ES-I3 (cell line): ENCODE data around the gene CHI3L2.

Experiments used
- H3K36me3 ChIP-seq: 2 replicates; pipeline ENCODE4 v1.6.1; 2013; ENCODE audit warnings: mild to moderate bottlenecking, low read length, control low read depth, moderate library complexity; ENCODE audit not compliant: insufficient read depth
- H3K4me1 ChIP-seq: 2 replicates; pipeline ENCODE4 v1.6.1; 2013; ENCODE audit warnings: mild to moderate bottlenecking, control low read depth, low read length; ENCODE audit not compliant: insufficient read depth
- H3K9ac ChIP-seq: 2 replicates; pipeline ENCODE4 v1.6.1; 2013; ENCODE audit warnings: low read depth, mild to moderate bottlenecking, low read length, moderate library complexity
- H3K9me3 ChIP-seq: 2 replicates; pipeline ENCODE4 v1.6.1; 2013; ENCODE audit warnings: mild to moderate bottlenecking, low read length, moderate library complexity; ENCODE audit not compliant: control insufficient read depth, insufficient read depth

The CHI3L2 gene

DNA sequence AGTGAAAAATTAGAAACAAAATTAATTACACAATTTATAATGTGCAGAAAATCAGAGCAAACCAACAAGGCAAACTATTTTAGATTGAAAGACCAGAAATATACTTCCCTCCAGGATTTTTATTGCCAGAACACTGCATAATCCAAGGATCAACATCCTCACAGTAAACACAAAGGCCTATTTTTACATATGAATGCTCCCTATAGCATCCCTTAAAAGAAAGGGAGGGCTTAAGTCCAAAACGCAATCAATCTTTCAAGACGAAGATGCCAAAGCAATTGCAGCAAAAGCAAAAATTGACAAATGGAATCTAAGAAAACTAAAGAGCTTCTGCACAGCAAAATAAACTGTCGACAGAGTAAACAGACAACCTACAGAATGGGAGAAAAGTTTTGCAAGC is 44.6 kb downstream of the CHI3L2 start:
- Histone ChIP-seq H3K36me3 (no peaks in the 10 kb centered on the region), H3K4me1 (peaks cover 5% of the 10 kb centered on the region; the same call in 1 of the 2 replicates), H3K9ac (no peak overlapping the region), H3K9me3 (no peaks in the 10 kb centered on the region)

DNA sequence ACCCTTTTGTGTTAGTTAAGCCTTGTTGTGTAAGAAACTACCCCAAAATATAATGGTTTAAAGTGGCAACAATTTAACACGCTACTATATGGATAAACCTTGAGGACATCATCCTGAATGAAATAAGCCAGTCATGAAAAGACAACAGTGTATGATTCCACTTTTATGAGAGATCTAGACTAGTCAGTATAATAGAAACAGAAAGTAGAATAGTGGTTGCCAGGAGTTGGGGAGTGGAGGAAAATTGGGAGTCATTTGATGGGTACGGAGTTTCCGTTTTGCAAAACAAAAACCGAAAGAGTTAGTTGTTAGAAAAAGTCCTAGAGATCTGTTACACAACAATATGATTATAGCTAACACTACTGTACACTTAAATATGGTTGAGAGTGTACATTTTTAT is 47.1 kb downstream of the CHI3L2 start:
- no peak overlapping the region for H3K9ac ChIP-seq
- peaks cover 5% of the 10 kb centered on the region; the same call in 1 of the 2 replicates for H3K4me1 ChIP-seq
- no peaks in the 10 kb centered on the region for H3K36me3 ChIP-seq

GRCh38 chr1:111275079-111275478 is 47.6 kb downstream of the CHI3L2 start:
- Histone ChIP-seq H3K9me3 (no peaks in the 10 kb centered on the region), H3K4me1 (peaks cover 5% of the 10 kb centered on the region; the same call in 1 of the 2 replicates), H3K9ac (no peak overlapping the region), H3K36me3 (no peaks in the 10 kb centered on the region)

More for the DNA sequence above, 47.1 kb downstream of the CHI3L2 start:
- H3K9me3 ChIP-seq = no peaks in the 10 kb centered on the region

GRCh38 chr1:111275780-111276433 is 48.4 kb downstream of the CHI3L2 start:
- no peak overlapping the region for H3K9ac ChIP-seq
- H3K9me3 ChIP-seq = no peaks in the 10 kb centered on the region
- H3K36me3 ChIP-seq = no peaks in the 10 kb centered on the region
- peaks cover 5% of the 10 kb centered on the region; the same call in 1 of the 2 replicates for H3K4me1 ChIP-seq

DNA sequence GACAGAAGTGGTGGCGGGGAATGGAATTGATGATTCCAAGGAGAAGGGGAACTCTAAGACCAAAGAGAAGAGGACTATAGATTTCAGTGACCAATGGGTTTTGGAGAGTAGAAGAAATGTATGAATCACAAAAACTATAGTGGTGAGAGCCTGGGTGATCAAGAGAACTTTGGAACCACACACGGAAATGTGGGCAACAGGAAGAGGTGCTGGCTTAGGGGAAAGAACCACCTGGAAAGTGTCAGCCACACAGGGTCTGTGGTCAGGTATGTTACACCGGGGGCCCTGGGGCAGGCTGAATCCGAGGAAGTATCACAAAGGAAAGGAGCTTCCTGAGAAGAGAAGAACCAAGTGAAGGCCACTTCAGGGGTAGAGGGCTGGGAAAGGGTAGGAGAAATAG is 51.6 kb downstream of the CHI3L2 start:
- H3K4me1 ChIP-seq = no peaks in the 10 kb centered on the region
- H3K9ac ChIP-seq = no peak overlapping the region
- no peaks in the 10 kb centered on the region for H3K36me3 ChIP-seq
- H3K9me3 ChIP-seq = no peaks in the 10 kb centered on the region

- Histone ChIP-seq H3K36me3 (no peaks in the 10 kb centered on the region), H3K4me1 (no peaks in the 10 kb centered on the region), H3K9ac (no peak overlapping the region), H3K9me3 (no peaks in the 10 kb centered on the region)
Measured at GRCh38 chr1:111280267-111280666, 52.8 kb downstream of the CHI3L2 start.

DNA sequence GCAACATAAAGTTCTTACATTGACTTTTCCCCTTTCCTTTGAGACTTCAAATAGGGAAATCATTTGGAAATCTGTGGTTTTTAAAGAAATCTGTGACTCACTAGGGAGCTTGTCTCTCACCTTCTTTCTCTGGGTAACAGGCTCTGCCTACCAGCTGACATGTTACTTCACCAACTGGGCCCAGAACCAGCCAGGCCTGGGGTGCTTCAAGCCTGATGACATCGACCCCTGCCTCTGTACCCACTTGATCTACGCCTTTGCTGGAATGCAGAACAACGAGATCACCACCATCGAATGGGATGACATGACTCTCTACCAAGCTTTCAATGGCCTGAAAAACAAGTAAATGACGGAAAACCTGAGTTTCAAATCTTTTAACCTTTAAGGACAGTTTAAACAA is 53.9 kb downstream of the CHI3L2 start:
- no peaks in the 10 kb centered on the region for H3K4me1 ChIP-seq
- H3K9ac ChIP-seq = no peak overlapping the region
- H3K36me3 ChIP-seq = no peaks in the 10 kb centered on the region
- H3K9me3 ChIP-seq = no peaks in the 10 kb centered on the region

GRCh38 chr1:111283838-111284237 is 56.3 kb downstream of the CHI3L2 start:
- no peaks in the 10 kb centered on the region for H3K36me3 ChIP-seq
- H3K4me1 ChIP-seq = no peaks in the 10 kb centered on the region
- H3K9me3 ChIP-seq = no peaks in the 10 kb centered on the region
- no peak overlapping the region for H3K9ac ChIP-seq

GRCh38 chr1:111285879-111286278 is 58.4 kb downstream of the CHI3L2 start:
- Histone ChIP-seq H3K9me3 (no peaks in the 10 kb centered on the region), H3K4me1 (no peaks in the 10 kb centered on the region), H3K36me3 (no peaks in the 10 kb centered on the region), H3K9ac (no peak overlapping the region)

GRCh38 chr1:111286912-111287311 is 59.4 kb downstream of the CHI3L2 start:
- no peaks in the 10 kb centered on the region for H3K9me3 ChIP-seq
- no peak overlapping the region for H3K9ac ChIP-seq
- no peaks in the 10 kb centered on the region for H3K36me3 ChIP-seq
- no peaks in the 10 kb centered on the region for H3K4me1 ChIP-seq

DNA sequence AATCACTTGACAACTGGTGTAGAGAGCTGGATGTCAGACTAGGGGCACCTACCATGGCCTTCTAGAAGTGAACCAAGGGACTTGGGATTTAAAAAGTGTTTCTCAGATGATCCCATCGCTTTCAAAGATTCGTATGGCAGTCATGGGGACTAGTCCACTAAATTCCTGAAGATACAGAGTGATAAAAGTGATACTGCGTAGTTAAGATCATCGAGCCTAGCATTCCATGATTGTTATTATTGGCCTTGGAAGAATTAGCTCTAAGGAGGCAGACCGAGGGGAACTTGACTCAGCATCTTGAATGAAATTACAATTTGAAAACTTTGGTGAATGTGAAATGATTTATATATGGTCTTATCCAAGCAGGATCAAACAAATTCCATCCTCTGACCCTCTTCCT is 61.9 kb downstream of the CHI3L2 start:
- H3K36me3 ChIP-seq = no peaks in the 10 kb centered on the region
- no peak overlapping the region for H3K9ac ChIP-seq
- no peaks in the 10 kb centered on the region for H3K4me1 ChIP-seq
- no peaks in the 10 kb centered on the region for H3K9me3 ChIP-seq

DNA sequence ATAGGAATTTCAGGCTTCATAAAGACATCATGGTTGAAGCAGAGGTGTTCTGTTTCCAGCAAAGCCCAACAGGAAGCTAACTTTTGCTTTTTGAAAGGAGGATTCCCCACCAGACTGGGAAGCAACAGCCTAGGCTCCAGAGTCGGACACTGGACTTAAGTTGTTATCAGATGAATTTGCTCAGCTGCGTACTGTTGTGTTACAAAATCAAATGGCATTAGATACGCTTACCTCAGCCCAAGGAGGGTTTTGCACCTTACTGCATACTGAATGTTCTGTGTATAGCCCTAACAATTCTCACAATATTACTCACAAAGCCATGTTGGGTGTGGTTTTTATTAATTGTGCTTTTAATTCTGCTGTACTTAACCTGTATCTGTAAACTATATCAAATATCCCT is 62.6 kb downstream of the CHI3L2 start:
- Histone ChIP-seq H3K36me3 (no peaks in the 10 kb centered on the region), H3K9ac (no peak overlapping the region), H3K9me3 (no peaks in the 10 kb centered on the region), H3K4me1 (no peaks in the 10 kb centered on the region)

- H3K36me3 ChIP-seq = no peaks in the 10 kb centered on the region
- no peaks in the 10 kb centered on the region for H3K9me3 ChIP-seq
- H3K4me1 ChIP-seq = no peaks in the 10 kb centered on the region
- H3K9ac ChIP-seq = no peak within 1 kb of the TSS
Measured at GRCh38 chr1:111290630-111291029, 63.1 kb downstream of the CHI3L2 start, which contains the start of gene CHIA. CHIA (plus strand) TSS chr1:111290851; CDS start chr1:111310468, 19,617 bp downstream.
